Left renal pelvis (tissue), 4 donors: ENCODE data around the gene MBNL1. TPM values are rescaled to one million over a fixed set of nuclear protein-coding genes. Genes with fewer than 3 reads are reported as not detected.
"Not testable (repeated sequence)": the region's sequence is repeated elsewhere in the genome, so short reads cannot be mapped to it uniquely, and the experiment has no call there.

Source experiments
- DNase-seq, 4 donors: peaks; one replicate each; pipeline ENCODE4 v3.0.0-alpha.2; 2013; ENCODE audit warnings: low read depth in 4 of 4, low spot score in 3 of 4
- polyA plus RNA-seq, 4 donors: library from polyadenylated mRNA; unstranded; fragments of 120-200 nt; gene quantifications; one replicate each; pipeline ENCODE4 v1.2.1, GENCODE V29; 2013; ENCODE audit not compliant: insufficient read length in 4 of 4

Gene MBNL1
- polyA plus RNA-seq, 4 donors = 48.3 to 62.7 (median 55.5) TPM

DNA sequence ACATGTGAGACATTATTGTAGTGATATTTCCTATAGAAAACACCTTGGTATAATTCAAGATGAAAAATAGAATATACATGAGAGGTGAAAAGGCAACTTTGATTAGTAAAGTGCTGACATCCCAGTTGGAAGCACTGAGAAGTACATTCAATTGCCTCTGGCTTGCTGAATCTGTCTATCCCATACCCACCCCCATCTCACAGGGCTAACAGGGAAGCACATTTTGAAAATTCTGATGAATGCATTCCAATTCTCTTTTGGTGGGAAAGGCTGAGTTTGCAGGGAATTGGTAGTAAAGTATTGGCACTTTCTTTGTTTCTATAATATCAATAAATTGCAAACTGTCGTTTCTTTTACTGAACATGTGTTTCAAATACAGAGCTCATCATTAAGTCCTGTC lies 122.9 kb downstream of the MBNL1 start:
- DNase-seq = no peak

DNA sequence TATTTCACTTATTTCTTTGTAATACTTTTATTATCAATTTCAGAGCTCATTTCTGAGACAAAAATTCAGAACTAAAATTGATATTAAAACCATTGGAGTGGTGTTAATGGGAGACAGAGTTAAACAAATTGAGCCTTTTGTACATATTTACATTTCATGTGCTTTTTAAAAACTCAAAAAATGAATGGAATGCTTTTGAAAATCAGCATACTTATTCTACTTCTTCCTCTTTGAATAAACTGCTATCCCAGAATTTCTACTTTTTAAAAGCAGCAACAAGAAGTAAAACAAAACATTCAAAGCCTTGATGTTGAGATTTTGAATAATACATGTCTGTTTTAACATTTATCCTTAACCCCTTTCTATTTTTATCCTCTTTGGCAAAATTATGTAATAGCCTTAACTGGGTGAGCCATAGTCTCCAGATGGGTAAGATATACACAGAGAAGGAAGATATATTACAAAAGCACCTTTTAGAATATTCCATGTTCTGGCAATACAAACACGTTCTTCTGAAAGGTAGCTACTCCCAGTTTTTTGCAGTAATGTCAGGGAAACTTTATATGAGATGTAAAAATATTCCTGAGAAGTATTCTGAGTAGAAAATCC lies 123.6 kb downstream of the MBNL1 start:
- no peak for DNase-seq

- DNase-seq = no peak
Measured at GRCh38 chr3:152394246-152394645, 125.5 kb downstream of the MBNL1 start.

DNA sequence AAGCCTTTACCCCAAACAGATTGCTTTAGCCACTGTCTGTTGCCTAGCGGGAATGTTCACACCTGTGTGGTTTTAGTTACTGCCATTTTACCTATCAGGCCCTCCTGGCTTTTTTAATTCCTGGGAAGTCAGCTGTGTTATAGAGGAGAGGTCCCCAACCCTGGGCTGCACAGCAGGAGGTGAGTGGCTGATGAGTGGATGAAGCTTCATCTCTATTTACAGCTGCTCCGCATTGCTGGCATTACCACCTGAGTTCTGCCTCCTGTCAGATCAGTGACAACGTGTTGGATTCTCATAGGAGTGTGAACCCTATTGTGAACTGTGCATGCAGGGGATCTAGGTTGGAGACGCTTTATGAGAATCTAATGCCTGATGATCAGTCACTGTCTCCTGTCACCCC lies 127.0 kb downstream of the MBNL1 start:
- no peak for DNase-seq

GRCh38 chr3:152396867-152397266 lies 128.1 kb downstream of the MBNL1 start:
- DNase-seq = no peak

DNA sequence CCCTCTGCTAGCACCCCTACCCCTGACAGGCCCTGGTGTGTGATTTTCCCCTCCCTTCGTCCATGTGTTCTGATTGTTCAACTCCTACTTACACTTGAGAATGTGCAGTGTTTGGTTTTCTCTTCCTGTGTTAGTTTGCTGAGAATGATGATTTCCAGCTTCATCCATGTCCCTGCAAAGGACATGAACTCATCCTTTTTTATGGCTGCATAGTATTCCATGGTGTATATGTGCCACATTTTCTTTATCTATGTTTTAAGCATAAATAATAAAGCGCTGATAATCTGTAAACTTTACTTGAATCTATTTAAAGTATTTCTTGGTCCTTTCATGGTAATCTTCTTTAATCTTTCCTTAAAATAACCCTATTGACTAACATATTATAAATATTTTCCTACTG lies 128.6 kb downstream of the MBNL1 start:
- DNase-seq = not testable (repeated sequence)

DNA sequence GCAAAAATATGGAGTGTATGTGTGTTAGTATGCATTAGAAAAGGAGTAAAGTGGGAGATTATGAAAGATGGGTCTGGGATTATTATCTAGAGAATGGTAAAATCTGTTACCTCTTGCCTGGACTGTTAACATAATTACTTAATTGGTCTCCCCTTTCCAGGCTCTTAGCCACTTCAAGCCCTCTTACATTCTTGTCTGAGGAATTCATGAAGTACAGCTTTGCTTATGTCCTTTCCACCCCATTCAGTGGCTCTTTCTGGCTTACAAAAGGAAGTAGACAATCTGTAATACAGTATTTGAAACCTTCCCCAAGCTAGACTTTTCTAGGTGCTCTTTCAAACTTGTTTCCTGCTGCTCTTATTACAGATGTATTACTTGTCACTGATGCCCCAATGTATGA lies 129.8 kb downstream of the MBNL1 start:
- DNase-seq = no peak

GRCh38 chr3:152399374-152399773 lies 130.6 kb downstream of the MBNL1 start:
- no peak for DNase-seq

GRCh38 chr3:152400887-152401286 lies 132.2 kb downstream of the MBNL1 start:
- no peak for DNase-seq

GRCh38 chr3:152402695-152403451 lies 134.1 kb downstream of the MBNL1 start:
- no peak for DNase-seq

GRCh38 chr3:152403632-152404066 lies 134.9 kb downstream of the MBNL1 start:
- DNase-seq = no peak

DNA sequence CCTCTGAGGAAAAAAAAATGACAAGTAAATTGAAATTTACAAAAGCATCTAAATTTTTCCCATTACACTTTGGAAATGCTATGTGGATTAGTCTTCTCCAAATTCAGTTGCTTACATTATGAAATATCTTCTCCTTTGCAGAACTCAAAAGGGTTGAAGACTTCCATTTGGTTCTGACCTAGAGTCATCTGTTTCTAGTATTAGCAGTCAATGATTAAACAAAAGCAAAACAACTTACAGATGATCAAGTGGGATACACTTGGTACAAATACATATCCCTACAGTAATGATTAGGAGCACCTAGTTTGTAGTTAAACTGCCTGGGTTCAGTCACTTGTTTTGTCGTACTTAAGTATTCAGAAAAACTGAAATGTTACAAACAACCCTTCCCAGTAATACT lies 136.2 kb downstream of the MBNL1 start:
- DNase-seq = no peak

DNA sequence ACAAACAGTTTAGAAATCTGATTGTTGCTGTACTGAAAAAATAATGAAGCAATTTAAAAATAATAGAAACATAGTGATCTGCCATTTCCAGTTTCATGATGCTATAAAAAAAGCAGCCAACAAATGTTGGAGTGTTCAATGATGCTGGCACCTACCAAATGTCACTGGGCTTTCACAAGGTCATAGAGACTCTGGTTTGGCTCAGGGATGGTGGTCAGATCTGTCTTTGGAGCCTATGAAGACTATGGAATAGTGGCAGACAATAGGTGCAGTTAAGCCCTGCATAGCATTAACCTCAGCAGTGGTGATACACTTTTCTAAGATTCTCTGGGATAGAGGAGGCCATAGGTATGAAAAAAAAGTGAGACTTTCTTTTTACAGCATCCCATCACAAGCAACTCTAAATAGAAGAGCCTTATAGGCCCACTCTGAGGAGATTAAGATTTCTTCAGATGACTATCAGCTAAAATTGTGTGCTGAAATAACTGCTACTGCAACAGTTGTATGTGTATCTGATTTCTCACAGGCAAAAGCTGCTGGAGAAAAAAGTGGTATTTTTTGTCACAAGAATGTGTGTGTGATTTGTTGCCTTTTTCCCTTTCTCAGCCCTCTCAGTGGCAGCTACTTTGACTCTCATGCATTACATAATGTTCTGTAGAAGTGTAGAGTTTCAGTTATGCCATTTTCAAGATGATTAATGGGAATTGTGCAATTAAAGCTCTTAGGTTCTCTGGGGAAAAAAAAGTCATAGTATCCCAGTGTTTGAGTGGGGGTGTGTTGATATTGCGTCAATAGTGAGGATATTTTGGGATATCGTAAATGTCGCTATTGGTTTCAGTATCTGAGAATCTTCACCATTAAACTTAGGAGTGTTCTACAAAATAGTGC lies 137.4 kb downstream of the MBNL1 start:
- DNase-seq = peak in 2 of 4 donors; percentile 24 to 33

- no peak for DNase-seq
Measured at GRCh38 chr3:152413240-152413639, 144.5 kb downstream of the MBNL1 start.

DNA sequence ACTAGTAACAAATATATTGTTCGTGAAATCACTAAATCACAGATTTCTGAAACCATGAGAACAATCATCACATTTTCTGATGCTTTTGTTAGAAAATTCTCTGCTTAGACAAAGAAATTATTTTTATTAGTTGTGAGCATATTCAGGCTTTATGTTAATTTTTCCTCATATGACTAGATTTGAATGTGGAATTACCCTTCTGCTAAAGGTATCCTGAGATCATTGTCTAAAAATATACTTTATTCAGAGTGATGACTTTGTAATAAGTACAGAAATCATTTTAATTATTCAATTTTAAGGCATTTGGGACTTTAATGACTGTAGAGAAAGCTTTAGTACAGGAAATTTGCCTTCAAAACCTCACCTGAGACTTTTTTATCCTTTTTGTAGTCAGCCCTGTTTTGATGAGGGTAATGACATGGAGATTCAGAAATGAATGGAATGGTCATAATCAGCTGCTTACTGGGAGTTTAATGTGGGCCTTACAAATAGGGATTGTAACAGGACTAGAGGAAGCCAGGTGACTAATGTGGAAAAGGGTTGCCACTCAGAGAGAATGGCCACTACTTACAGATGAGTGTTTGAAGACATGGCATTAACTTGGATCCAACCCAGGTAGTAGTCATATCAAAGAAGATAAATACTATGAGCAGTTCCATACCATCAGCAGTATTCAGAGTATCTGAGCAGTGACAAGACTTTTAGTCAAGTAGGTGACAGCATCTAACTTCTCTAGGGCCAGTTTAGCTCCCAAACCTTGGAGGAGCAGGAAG lies 148.3 kb downstream of the MBNL1 start:
- no peak for DNase-seq

DNA sequence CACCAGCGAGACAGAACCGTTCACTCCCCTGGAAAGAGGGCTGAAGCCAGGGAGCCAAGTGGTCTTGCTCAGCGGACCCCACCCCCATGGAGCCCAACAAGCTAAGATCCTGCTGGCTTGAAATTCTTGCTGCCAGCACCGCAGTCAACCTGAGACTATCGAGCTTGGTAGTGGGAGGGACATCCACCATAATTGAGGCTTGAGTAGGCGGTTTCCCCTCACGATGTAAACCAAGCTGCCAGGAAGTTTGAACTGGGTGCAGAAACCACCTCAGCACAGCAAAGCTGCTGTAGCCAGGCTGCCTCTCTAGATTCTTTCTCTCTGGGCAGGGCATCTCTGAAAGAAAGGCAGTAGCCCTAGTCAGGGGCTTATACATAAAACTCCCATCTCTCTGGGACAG lies 151.0 kb downstream of the MBNL1 start:
- DNase-seq = no peak

- no peak for DNase-seq
Measured at GRCh38 chr3:152421162-152421561, 152.4 kb downstream of the MBNL1 start.

DNA sequence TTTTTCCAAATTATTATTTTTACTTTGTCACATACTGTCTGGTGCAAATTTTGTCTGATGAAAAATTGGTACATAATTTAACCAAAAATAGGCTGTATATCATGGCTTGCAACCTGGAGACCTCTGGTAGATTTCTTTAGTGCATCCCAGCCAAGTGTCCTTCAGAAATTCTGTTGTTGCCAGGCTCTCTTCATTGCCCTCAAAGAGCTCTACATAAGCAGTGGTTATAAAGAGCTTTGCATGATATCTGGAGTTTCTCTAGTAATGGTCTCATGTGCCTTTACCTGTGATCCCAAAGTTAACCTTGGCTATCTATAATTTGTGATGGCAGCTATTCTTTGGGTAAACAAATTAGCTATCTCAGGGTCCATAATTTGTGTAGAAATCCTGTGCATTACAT lies 157.7 kb downstream of the MBNL1 start:
- no peak for DNase-seq

DNA sequence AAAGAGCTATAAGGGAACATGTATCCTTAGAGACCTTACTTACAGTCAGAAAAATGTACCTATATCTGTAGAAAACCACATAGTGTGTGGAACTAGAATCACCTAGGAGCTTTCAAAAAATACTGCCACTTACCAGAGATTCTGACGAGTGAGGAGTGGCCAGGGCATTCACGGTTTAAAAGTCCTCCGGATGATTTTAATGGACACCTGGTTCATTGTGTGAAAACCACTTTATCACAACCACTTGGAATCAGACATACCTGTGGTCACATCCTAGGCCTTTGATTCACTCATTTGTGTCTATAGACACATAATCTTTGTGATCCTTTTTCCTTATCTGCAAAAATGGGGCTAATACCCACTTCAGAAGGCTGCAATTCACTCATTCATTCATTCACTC lies 159.8 kb downstream of the MBNL1 start:
- DNase-seq = no peak

DNA sequence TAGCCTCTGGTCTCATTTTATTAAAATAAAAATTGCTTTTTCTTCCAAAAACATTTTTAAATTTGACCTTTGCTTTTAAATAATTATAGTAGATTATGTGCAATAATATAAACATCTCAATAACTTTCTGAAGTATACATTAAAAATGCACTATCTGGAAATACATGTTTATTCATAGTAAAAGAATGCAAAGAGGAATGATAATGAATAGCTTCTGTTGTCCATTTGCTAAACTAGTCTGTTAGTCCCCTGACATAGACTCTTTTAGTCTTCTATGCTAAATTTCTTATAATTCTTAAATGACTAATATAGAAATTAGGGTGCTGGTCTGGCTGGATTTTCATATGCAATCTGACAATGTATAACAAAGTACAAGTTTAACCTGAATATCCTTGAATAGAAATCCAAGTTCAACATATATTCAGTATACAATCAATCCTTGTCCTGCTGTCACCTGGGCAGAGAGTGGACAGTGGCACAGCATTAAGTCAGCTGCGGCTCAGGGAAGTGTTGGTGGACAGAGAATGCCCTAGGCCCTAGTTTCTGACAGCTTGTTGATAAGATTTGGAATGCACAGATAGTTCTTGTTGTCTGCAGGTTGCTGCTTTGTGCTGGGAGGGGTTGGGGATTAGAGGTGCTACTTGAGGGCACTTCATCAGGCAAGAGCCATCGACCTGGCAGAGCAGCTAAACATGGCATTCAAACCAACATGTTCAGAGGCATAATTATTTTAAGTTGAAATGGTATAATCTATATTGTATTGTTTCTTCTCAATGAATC lies 161.7 kb downstream of the MBNL1 start:
- DNase-seq = no peak
